Measurements from ENCODE around the gene PIK3C3.

- peak; percentile 94 for TF ChIP-seq CTCF (IDR thresholded peaks at IDR 0.05)
- no peak for TF ChIP-seq USF1 (IDR thresholded peaks at IDR 0.05; ENCODE audit: borderline replicate concordance, low read depth)
- TF ChIP-seq, protein P1, sequence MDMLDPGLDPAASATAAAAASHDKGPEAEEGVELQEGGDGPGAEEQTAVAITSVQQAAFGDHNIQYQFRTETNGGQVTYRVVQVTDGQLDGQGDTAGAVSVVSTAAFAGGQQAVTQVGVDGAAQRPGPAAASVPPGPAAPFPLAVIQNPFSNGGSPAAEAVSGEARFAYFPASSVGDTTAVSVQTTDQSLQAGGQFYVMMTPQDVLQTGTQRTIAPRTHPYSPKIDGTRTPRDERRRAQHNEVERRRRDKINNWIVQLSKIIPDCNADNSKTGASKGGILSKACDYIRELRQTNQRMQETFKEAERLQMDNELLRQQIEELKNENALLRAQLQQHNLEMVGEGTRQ (IDR thresholded peaks at IDR 0.05; ENCODE audit: borderline replicate concordance, low read depth, low read length) = no peak
- peak; percentile 52 for TF ChIP-seq RAD21 (IDR thresholded peaks at IDR 0.05; ENCODE audit: low read length)
- no peak for TF ChIP-seq EZH2phosphoT487 (IDR thresholded peaks at IDR 0.05; ENCODE audit: borderline replicate concordance, low read depth)
- no peak for TF ChIP-seq EP300 (IDR thresholded peaks at IDR 0.05; ENCODE audit: borderline replicate concordance in 1 of 2, low read depth in 1 of 2, low read length in 1 of 2)
- TF ChIP-seq, protein P2, sequence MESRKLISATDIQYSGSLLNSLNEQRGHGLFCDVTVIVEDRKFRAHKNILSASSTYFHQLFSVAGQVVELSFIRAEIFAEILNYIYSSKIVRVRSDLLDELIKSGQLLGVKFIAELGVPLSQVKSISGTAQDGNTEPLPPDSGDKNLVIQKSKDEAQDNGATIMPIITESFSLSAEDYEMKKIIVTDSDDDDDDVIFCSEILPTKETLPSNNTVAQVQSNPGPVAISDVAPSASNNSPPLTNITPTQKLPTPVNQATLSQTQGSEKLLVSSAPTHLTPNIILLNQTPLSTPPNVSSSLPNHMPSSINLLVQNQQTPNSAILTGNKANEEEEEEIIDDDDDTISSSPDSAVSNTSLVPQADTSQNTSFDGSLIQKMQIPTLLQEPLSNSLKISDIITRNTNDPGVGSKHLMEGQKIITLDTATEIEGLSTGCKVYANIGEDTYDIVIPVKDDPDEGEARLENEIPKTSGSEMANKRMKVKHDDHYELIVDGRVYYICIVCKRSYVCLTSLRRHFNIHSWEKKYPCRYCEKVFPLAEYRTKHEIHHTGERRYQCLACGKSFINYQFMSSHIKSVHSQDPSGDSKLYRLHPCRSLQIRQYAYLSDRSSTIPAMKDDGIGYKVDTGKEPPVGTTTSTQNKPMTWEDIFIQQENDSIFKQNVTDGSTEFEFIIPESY (IDR thresholded peaks at IDR 0.05; ENCODE audit: borderline replicate concordance, low read depth) = no peak
- no peak for TF ChIP-seq NRF1 (IDR thresholded peaks at IDR 0.05; ENCODE audit: low read depth, low read length)
- no peak for TF ChIP-seq POLR2AphosphoS5 (IDR thresholded peaks at IDR 0.05; ENCODE audit: low read depth, low read length)
- TF ChIP-seq, protein P3, sequence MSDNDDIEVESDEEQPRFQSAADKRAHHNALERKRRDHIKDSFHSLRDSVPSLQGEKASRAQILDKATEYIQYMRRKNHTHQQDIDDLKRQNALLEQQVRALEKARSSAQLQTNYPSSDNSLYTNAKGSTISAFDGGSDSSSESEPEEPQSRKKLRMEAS (IDR thresholded peaks at IDR 0.05; ENCODE audit: low read depth) = no peak
- TF ChIP-seq GABPA (IDR thresholded peaks at IDR 0.05; ENCODE audit: low read depth) = no peak
These were observed 73.3 kb downstream of the PIK3C3 start for GRCh38 chr18:42028247-42028832.

Measured in SK-N-SH (cell line).